ENCODE results near the gene CEBPZOS. TPM values are rescaled to one million over a fixed set of nuclear protein-coding genes. Genes with fewer than 3 reads are reported as not detected.
A peak's percentile ranks its signal among the peaks of the same experiment; 100 is the strongest.

The CEBPZOS gene
- total and polyA plus RNA-seq, 8 donors: 2.9 to 52.5 (median 32.4) TPM

DNA sequence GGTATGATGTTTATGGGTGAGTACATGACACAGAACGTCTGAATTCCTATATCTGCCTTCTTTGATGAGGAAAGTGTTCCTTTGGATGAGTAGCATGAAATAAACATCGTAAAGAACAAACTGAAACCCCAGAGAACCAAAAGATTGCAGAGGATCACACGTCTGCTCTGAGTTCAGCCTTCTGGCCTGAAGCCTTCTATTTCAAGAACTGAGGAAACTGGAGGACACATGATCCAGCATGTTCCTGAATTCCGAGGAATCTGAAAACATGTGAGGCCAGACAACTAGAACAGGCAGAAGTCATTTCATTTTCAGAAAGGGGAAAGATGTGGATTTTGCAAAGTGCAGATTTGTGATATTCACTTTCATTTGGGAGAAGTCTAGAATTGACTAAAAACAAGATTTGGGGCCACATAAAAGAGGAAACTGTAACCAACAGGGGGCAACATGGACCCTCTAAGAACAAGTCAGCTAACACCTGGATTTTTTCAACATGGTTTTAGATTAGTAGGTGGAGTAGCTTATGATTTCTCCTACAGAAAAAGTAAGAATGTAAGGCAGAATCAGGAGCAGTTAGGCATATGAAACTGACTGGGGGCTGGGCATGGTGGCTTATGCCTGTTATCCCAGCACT, 16.2 kb upstream of the CEBPZOS start:
- no peaks in the 10 kb centered on the region for H3K27me3 ChIP-seq
- 52 to 67% (median 62%) methylated on average over 4 of the region's 4 CpGs for WGBS, 5 donors
- no peak for TF ChIP-seq POLR2A (IDR thresholded peaks at IDR 0.05)
- TF ChIP-seq CTCF (IDR thresholded peaks at IDR 0.05): no peak
- no peak for TF ChIP-seq POLR2AphosphoS5 (IDR thresholded peaks at IDR 0.05)
- TF ChIP-seq EP300 (IDR thresholded peaks at IDR 0.05): no peak
- intact Hi-C loops (cut with DNase I; ENCODE audit: low total_unique reads): no loop called here
- no peaks in the 10 kb centered on the region for H3K4me1 ChIP-seq
- H3K4me3 ChIP-seq: no peak overlapping the region
- H3K36me3 ChIP-seq: no peaks in the 10 kb centered on the region
- H3K9me3 ChIP-seq: no peaks in the 10 kb centered on the region
- H3K27ac ChIP-seq: no peak overlapping the region
- no peak for DNase-seq

DNA sequence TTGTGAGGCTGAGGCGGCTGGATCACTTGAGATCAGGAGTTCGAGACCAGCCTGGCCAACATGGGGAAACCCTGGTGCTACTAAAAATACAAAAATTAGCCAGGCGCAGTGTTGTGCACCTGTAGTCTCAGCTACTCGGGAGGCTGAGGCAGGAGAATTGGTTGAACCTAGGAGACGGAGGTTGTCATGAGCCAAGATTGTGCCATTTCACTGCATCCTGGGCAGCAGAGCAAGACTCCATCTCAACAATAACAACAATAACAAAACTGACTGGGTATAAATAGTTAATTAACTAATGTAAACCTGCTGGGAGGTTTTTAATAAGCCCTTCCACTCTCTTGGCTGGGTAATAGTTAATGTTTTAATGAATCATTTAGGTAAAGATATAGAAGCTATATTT, 15.7 kb upstream of the CEBPZOS start:
- Histone ChIP-seq H3K4me1 (no peaks in the 10 kb centered on the region), H3K36me3 (no peaks in the 10 kb centered on the region), H3K4me3 (no peak overlapping the region), H3K27me3 (no peaks in the 10 kb centered on the region), H3K9me3 (no peaks in the 10 kb centered on the region), H3K27ac (no peak overlapping the region)
- no peak for DNase-seq
- WGBS, 5 donors: 90 to 98% (median 94%) methylated on average over 5 of the region's 5 CpGs
- no peak for TF ChIP-seq CTCF (IDR thresholded peaks at IDR 0.05)
- TF ChIP-seq EP300 (IDR thresholded peaks at IDR 0.05): no peak
- TF ChIP-seq POLR2A (IDR thresholded peaks at IDR 0.05): no peak
- TF ChIP-seq POLR2AphosphoS5 (IDR thresholded peaks at IDR 0.05): no peak
- intact Hi-C loops (cut with DNase I; ENCODE audit: low total_unique reads): no loop called here

DNA sequence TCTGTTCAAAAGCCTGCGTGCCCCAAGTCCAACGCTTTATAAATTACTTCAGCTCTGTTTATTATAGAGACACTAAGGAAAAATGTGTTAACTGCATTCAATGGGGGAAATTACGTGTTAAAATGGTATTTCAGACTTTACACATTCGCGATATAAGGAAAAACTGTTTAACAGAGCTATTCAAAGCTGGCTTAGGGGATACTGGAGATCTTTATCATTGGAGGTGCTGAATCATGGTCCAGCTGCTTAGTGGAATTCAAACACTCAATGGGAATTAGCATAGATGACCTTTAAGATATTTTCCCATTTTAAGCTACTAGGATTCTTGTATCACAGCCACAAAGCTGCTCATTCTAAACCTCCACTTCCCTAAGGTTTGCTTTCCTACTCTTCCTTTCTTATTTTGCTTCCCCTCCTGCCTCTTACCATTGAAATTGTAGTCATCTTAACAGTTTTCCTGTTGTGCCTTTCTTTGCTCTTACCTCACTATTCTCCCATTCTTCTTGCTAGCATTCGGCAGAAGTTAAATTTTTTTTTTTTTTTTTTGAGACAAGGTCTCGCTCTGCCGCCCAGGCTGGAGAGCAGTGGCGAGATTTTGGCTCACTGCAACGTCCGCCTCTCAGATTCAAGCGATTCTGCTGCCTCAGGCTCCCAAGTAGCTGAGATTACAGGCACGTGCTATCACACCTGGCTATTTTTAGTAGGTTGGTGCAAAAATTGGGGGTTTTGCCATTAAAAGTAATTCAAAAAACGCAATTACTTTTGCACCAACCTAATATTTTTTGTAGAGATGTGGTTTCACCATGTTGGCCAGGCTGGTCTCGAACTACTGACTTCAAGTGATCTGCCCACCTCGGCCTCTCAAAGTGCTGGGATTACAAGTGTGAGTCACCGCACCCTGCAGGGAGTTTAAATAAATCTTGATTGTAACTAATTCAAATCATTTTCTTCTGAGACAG, 14.3 kb upstream of the CEBPZOS start:
- 70 to 80% (median 78%) methylated on average over 17 of the region's 17 CpGs for WGBS, 5 donors
- no peaks in the 10 kb centered on the region for H3K4me1 ChIP-seq
- TF ChIP-seq EP300 (IDR thresholded peaks at IDR 0.05) (no peak), POLR2A (IDR thresholded peaks at IDR 0.05) (no peak), CTCF (IDR thresholded peaks at IDR 0.05) (no peak), POLR2AphosphoS5 (IDR thresholded peaks at IDR 0.05) (no peak)
- no peaks in the 10 kb centered on the region for H3K36me3 ChIP-seq
- intact Hi-C loops (cut with DNase I; ENCODE audit: low total_unique reads): no loop called here
- no peaks in the 10 kb centered on the region for H3K9me3 ChIP-seq
- no peak for DNase-seq
- H3K4me3 ChIP-seq: no peak overlapping the region
- H3K27ac ChIP-seq: no peak overlapping the region
- no peaks in the 10 kb centered on the region for H3K27me3 ChIP-seq

DNA sequence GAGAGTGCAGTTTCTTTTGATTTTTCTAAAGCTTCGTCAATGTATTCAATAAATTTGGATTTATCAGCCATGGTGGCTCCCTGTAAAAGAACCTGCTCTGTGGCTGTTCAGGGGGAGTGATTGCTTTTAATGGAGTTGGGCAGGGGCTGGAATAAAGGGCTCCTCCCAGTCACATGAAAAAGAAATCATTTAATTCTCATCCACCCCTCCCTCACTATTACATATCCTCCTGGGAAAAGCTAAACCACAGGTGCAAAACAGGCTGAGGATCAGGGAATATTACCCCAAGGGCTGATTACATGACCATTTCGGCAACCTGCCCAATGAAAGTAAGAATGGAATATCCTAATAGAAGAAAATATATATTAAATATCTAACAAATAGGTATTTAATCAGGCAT, 7.7 kb upstream of the CEBPZOS start, which contains the start of gene SULT6B1:
Gene SULT6B1, minus strand, starts transcription at position 101 of the 400 bp plus-strand sequence. Its CDS starts 30 bp downstream, at position 71.
- WGBS, 5 donors: 91 to 96% (median 96%) methylated on average over 2 of the region's 2 CpGs
- H3K27ac ChIP-seq: peak within 1 kb of the TSS in 2 of 5 donors; percentile 38 to 43
- no peaks in the 10 kb centered on the region for H3K27me3 ChIP-seq
- no peaks in the 10 kb centered on the region for H3K4me1 ChIP-seq
- intact Hi-C loops (cut with DNase I; ENCODE audit: low total_unique reads): no loop called here
- TF ChIP-seq POLR2AphosphoS5 (IDR thresholded peaks at IDR 0.05) (no peak), CTCF (IDR thresholded peaks at IDR 0.05) (no peak), EP300 (IDR thresholded peaks at IDR 0.05) (no peak), POLR2A (IDR thresholded peaks at IDR 0.05) (no peak)
- no peaks in the 10 kb centered on the region for H3K36me3 ChIP-seq
- no peak within 1 kb of the TSS for H3K4me3 ChIP-seq
- H3K9me3 ChIP-seq: no peaks in the 10 kb centered on the region
- DNase-seq: no peak

Data from stomach (tissue), 9 donors.